SU-DHL-6 (cell line): ENCODE results near the gene ALDH3A1.

Experiments used
- CTCF ChIP-seq: fragments of 200-600 bp; sonication (generic); IDR thresholded peaks from one replicate; pipeline ENCODE4 v1.5.1; 2017; ENCODE audit warnings: antibody characterized with exemption, mild to moderate bottlenecking, low read length, moderate library complexity; ENCODE audit not compliant: insufficient read depth, poor library complexity, severe bottlenecking
- EZH2phosphoT487 ChIP-seq: fragments of 200-600 bp; sonication (generic), shearing (Covaris generic); conservative IDR thresholded peaks from 2 replicates; pipeline ENCODE4 v1.6.1; 2018; ENCODE audit warnings: mild to moderate bottlenecking, antibody characterized with exemption, low read length, moderate library complexity, mixed read lengths

- no peak for TF ChIP-seq CTCF
- TF ChIP-seq EZH2phosphoT487 = no peak
These were observed 3.0 kb downstream of the ALDH3A1 start for GRCh38 chr17:19744922-19745757.
